Glomerular endothelial cell (primary cell): Measurements from ENCODE around the gene MORC1. TPM values are rescaled to one million over a fixed set of nuclear protein-coding genes. Genes with fewer than 3 reads are reported as not detected.
A peak's percentile ranks its signal among the peaks of the same experiment; 100 is the strongest.
"Not testable (repeated sequence)": the region's sequence is repeated elsewhere in the genome, so short reads cannot be mapped to it uniquely, and the experiment has no call there.

ENCODE experiments used
- DNase-seq: peaks from one replicate; pipeline ENCODE4 v3.0.0-alpha.2; 2011; ENCODE audit warnings: low read depth, low spot score; ENCODE audit errors: extremely low read depth
- total RNA-seq: library from RNA; depleted of rRNA; stranded (reverse); fragments of >200 nt; gene quantifications from 2 replicates; pipeline ENCODE4 v1.2.3, GENCODE V29; 2015

Gene MORC1
- total RNA-seq, 1 donor from 2014 or later: not detected

DNA sequence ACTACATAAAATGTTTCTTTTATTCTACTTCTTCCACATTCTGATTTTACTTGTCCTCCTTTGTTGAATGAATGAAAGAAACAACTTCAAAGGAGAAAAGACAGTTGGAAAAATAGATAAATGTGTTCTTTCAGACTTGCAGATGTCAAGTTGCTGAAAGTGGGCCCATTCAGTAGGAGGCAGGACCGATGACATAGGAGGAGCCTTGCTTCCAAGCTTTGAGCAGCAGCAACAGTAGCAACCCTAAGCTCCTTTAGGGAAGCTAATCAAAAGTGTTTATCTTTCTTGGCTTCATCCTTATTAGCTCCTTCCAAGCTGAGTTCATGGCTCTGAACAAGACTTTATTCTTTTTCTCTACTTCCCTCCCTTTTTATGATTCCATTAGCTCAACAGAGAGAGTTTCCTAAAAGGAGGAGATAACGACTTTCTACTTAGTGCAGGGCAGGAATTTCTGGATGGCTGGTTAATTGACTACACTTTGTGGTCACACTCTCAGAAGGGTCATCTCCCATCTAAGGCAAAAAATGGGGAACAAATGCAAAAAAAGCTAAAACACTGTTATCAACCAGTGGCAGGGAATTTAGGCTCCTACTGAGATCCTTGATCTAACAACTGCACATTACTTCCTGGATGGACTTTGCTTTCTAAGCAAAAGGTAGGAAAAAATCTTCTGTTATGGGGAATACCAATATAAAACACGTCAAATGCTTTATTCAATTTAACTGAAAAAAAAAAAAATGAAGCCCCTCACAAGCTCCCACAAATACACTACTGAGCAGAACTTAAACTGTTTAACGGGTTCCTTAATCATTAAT, 4.8 kb downstream of the MORC1 start:
- DNase-seq: no peak

DNA sequence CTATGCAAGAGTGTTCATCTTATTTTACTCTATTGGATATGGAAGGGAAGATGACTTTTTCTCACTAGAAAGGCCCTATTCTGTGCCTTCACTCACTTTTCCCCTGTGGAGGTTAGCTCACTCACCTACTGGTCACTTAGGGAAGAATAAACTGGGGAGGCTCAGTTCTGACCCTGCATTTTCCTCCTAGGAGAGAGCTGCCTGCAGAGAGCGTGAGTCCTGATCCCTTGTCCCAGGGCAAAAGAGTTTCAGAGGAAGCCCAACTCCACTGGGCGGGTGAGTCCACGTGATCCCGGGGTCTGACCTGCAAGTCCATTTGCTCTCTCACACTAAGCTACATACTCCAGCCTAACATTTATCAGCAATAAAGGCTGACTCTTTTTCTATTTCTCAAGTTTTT, 8.4 kb downstream of the MORC1 start:
- no peak for DNase-seq

DNA sequence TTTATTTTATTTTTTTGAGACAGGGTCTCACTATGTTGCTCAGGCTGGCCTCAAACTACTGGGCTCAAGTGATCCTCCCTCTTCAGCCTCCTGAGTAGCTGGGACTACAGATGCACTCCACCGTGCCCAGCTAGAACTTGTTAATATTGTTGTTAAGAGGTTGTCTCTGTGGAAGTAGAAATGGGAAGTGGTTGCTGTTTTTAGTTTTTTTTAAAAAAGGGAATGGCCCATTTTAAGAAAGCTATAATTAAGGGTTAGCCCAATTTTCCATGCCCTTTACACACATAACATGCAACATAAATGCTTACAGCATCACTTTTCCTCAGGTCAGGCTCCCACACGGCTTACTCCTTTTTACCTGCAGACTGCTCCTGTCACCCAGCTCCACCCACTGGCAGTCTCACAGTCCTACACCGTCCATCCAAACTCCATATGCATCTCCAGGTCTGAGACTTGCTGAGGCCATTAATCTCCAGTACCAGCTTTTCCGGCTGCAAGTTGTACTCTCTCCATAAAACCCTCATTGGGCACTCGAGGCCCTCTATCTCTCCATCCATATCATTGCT, 19.8 kb downstream of the MORC1 start:
- no peak for DNase-seq

DNA sequence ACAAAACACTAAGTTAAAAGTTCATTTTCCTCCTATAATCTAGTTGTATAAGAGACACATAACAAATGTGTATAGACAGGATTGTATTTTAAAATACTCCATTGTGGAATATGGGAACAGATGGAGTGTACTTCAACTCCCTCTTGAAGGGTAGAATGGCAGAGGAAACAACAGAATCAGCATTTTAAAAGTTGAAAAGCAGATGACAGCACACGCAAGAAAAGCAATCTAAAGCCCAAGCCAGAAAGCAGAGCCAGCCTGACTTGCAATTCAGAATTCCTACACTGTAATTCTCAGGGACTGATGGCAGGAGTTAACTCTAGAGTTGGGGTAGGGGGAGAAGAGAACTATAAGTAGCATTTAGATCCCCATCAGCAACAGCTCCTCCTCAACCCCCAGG, 22.8 kb downstream of the MORC1 start:
- no peak for DNase-seq

DNA sequence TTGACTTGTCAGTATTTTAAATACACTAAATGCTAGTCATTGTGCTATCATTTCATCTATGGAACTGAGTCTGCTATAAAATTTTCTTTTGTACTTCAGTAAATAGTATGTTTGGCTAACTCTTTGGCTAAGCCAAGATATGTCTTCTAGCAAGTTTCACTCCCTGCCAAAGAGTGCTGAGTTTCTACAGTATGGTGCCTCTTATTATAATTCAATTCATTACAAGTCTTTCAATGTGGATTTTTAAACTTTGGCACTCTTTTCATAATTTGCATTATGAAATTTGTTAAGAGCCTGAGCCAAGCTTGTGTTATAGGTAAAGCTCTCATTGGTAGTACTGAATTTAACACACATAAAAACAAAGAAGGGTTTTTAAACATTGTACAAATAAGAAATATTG, 24.4 kb downstream of the MORC1 start:
- no peak for DNase-seq

DNA sequence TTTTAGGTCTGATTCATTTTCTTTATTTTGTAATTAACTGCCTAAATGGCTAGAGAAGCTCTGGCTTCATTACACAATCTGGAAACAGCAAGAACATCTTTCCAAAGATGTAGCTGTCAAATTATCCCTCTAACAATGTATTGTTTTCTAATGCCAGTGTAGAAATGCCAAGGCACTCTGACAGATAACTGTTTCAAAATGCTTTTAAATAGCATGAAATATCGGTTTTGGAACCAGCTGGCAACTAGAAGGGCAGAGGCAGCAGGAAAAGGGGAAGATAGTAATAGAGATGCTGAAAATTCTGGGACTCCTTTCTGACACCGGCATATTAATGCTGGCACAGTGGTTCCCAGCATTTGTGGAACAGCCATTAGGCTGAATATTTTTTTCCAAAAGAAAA, 26.1 kb downstream of the MORC1 start:
- no peak for DNase-seq

DNA sequence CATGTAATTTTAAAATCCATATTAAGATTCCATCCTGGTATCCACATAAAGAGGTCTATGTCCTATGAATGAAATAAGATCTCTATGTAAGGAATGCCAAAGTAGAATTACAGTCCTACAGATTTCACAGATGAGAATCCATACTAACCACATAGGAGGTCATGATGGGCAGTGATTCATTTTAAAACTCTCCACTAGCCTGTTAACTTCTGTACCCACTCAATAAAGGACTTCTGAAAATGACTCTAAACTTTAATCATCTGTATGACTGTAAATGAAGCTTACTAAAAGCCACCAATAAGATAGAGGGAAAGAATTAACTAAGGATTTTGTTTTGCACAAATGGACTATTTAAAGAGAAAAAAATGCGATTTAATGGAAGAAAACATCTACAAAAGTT, 28.7 kb downstream of the MORC1 start:
- DNase-seq: no peak

DNA sequence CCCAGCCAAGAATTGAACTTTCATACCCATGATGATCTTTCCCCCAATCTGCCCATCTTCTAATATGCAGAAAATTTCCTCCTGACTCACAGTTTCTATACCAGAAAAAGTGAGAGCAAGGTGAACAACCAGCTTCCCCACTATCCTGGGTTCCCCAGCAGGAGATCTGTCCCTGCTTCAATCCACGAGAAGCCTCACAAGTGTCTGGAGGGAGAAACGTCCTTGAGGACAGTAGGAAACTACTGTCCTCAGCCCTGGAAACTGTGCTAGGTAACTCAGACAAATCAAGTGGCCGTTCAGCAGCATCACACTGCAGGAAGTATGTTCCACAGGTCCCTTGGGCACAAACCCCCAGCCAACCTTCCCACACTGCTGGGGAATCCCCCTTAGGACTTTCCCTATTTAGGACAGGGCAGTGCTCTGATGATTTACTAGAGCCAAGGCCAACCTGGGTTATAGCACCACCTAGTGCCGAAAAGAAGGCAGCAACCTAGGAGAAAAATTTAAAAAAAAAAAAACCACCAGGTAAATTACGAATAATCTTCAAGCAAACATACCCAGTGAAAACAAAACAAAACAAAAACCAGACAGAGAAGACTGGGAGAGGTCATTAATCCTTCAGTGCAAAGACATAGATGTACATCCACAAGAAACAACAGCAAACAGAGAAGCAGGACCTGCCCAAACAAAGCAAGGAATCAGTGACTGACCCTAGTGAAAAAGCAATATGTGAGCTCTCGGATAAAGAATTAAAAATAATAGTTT, 36.0 kb downstream of the MORC1 start:
- DNase-seq: peak; percentile 4

DNA sequence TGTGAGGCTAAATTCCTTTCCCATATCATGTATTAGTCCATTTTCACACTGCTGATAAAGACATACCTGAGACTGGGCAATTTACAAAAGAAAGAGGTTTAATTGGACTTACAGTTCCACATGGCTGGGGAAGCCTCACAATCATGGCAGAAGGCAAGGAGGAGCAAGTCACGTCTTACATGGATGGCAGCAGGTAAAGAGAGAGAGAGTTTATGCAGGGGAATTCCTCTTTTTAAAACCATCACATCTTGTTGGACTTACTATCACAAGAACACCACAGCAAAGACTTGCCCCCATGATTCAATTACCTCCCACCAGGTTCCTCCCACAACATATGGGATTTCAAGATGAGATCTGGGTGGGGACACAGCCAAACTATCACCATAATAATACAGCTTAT, 37.8 kb downstream of the MORC1 start:
- not testable (repeated sequence) for DNase-seq

DNA sequence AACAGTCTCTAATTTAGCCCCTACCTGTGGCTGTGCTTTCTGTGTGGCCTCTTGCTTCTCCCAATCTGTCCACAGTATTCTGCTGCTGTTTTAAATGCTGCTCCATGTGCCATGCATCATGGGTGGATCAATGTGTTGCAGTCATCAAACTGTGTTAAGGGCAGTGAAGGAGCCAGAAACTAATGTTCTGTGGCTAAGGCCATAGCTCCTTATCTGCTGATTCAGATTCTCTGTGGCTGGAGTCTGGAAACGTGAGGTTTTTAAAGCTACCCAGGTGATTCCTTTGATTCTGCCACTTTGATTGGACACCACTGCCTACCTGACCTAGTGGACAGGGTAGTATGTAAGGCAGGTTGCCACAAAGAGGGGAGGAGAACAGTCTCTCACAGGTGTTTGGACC, 44.8 kb downstream of the MORC1 start:
- DNase-seq: no peak

DNA sequence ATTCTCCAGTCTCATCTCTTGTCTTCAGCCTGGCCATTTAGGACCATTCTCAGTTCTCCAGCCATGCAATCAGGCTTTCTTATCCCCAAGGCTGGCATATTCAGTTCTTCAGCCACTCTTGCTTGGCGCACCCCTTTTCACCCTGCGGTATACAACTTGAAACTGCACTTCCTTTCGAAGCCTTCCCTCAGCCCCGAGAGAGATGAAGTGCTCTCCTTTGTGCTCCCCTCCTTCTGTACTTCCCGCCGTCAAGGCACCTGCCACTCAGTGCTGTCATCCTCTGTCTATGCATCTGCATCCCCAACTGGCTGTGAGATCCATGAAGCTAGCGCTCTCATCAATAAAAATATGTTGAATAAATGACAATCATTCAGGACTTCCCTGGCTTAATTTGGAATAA, 45.7 kb downstream of the MORC1 start:
- no peak for DNase-seq

DNA sequence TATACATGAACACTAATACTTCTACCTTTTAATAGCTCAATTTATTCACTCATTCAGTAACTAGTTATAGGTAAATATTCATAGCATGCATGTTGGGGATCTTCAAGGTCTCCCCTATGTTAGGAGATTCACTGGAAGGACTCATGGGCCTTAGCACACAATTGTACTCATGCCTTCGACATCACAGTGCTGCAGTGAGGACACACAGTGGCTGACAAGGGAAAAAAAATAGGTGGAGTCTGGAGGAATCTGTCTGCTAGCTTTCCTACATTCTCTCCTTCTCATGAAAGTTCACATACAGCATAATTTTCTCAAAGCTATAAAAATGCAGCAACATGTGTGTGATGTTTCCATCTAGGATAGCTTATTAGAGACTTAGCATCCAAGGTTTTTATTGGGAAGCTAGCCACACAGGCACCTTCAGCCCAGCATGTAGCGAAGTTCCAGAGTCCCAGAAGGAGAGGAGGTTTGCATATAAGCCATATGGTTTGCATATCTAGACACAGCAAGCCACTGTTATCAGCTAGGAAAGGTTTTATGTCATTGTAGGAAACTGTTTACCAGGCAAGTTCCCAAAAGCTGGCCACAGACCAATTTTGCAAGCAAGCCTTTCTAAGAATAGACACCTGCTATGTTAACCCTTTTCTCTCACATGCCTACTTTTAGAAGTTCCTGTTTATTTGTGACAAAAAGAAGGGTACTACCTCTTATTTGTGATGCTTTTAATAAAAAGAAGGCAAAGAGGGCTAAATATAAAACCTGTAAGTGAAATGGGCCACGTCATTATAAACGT, 46.4 kb downstream of the MORC1 start:
- DNase-seq: no peak

DNA sequence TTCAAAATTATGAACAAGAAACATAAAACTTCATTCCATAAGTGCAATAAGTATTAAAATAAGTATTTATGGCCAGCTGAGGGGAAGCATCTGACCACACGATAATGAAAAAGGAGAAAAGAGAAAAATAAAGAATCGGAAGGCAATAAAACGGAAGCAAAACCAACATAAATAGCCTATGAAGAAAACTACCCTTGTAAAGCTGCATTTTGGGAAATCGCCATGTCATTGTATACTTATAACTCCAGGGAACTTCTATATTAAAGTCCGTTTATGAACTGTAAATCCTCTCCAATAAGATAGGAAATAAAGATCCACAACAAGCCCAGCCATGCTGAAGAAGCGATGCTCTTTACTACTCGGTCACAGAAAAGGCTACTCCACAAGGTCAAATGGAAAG, 47.7 kb downstream of the MORC1 start:
- no peak for DNase-seq

DNA sequence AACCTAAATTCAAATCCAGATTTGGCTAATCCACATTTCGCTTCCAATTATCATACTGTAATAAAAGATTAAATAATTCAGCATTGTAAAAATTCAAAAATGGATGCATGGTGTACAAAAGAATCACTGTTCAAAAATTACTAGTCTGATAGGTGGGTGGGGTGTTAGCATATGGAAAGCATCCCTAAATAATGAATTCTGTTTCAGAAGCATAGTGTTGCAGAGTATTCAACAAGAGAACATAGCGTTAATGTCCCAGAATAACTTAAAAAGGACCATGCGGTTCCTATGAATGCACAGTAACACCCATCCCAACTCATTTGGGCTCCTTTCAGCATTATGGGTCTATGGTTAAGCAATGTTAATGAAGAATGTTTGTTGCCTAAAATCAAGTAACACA, 51.1 kb downstream of the MORC1 start:
- no peak for DNase-seq

DNA sequence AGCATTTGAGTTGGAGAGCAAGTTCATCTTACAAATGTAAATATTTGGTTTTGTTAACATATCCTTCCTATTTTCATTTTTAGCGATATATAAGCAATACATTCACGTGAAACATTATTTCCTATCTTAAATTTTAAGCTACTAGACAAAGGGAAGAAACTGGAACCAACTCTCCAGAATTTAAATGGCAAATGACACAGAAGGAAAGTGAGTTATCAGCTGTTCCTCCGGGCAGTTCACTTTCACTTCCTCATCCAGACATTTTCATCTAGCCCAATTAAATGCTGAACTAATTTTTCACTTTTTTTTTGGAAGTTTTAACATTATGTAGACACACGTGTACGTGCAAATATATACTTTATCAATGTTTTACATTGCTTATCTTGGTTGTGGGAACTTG, 58.7 kb downstream of the MORC1 start:
- no peak for DNase-seq

DNA sequence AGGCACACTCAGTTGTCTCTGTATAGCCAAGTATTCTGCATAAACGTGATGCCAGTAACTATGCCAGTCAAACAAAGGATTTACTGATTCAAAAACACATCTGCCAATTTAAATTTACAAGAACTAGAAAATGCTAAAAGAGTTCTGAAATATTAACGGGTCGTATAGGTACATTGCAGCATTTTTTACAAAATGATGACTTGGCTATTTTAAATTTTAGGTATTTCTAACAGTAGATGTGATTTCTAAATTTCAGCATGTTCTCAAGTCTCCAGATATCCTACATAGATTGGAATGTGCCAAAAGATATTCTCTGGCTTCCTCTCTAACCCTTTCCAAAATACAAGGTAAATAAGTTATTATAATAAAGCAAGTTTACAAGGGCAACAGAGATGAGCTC, 60.3 kb downstream of the MORC1 start:
- DNase-seq: no peak

DNA sequence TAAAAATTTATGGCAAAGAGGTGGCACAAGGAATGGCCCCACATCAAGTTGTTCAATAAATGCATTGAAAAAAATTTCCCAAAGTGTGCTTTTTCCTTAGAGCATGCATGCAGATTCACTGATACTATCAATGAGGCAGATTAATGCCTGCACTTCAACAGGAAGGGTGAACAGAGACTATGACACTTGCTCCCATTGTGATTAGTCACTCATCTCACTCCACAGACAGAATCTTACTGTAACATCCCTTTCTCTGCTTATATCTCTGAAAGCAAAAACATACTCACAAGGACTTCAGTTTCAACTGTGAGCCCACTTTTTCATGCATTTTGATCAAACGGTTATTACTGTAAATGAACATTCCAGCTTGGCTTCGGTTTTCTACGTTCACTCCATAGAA, 60.9 kb downstream of the MORC1 start:
- no peak for DNase-seq

DNA sequence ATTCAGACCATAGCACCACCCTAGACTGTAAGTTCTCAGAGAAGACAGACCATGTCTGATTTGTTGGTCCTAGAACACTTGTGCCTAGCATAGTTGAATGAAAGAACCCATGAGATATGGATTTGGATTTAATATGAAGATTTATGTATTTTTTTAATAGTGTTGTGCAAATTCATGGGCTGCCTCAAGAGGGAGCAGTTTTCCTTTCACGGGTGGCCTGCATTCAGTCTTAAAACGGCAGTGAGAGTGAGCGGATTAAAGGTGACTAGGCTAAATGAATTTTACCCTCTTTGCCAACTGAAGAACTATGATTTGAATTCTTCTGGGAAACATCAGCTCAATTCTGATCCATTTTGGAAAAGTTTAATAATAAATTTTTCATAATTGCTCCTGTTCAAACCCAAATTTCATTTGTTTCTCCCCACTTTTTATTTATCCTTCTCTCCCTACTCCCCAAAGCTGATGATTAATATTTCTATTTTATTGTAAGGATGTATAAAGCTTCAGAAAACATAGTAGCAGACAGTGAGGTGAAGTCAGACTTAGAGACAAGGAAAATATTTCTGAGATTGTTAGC, 67.3 kb downstream of the MORC1 start:
- DNase-seq: no peak

DNA sequence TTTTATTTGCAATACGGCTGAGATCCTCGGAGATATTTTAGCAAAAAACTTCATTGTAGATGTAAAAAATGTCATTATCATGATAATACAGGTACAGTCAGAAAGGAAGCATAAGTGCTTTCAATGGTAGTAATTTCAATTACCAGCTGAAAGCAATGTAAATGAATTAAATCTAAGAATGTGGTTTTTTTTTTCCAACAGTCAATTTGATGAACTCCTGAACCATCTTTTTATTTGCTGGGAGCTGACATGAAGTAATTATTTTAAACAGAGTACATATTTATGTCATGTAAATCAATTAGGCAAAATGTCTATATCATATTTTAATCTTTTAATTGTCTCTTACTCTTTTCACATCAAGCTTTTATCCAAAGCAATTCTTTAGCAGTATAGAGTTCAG, 70.6 kb downstream of the MORC1 start:
- DNase-seq: no peak

DNA sequence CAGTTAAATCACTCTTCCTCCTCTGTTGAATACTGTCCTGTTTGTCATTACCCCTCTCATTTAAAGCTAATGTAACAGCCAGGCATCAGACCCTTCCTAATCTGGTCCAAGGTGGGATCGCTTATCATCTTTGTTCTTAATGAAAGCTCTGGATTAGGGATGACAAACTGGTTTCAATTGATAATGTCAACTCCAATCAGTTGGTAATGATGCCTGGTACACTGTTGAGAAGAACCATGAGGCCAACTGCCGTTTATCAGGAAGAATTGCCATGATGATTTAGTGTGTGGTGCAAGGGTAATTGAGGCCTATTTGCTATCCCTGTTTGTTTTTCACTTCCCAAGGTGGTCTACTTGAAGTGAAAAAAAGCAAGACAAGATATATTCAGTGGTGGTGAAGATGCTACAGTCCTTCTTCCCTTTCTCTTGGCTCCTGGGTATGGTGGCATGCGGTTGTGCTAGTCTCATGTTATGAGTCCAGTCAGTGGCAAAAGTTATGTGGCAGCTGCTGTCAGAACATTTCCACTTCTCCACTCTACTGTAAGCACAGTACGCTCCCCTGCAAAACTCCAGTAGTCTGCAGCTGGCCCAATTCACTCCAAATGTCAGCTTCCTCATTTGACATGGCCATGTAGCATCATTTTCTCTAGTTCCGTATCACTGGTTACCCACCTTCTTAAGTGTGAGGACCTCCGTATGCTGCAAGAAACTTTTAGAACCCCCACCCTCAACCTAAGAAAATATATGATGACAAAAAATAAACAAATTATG, 72.5 kb downstream of the MORC1 start:
- DNase-seq: no peak
